Stimulated activated CD4-positive, alpha-beta T cell treated with anti-CD3 and anti-CD28 coated beads, TNF-alpha, amount 100 ng/mL, for 1 hour (primary cell): ENCODE measurements around the gene ZNHIT3.

Source experiments
- DNase-seq, 3 donors: peaks; one replicate each; pipeline ENCODE4 v3.0.0-alpha.2; 2020; ENCODE audit warnings: low read depth in 3 of 3, low spot score in 1 of 3

The ZNHIT3 gene

DNA sequence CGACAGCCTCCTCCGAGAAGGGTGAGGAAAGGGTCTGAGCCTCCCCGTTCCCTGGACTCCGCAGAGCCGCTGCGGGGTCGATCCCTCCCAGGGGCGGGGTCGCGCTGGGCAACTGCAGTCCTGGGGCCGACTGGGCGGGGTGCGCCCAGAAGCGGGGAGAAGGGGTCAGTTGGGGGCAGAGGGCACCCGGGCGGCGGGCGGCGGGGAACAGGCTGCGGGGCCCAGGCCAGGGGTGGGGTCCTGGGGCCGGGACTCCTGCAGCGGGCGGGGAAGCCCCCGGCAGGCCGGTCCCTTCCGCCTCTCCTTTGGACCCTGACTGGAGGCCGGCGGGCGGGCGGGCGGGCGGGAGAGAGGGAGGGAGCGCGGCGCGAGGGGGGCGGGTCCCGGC is 58.6 kb downstream of the ZNHIT3 start:
- no peak for DNase-seq
